Thyroid gland (tissue), 4 donors: ENCODE data around the gene CXCL9.

Source experiments
- CTCF ChIP-seq, 6 experiments: fragments of 200-600 bp in 3 of 6; fragments of 450-650 bp in 3 of 6; sonication (generic) in 3 of 6; IDR thresholded peaks; one replicate each; pipeline ENCODE4 v1.5.1; 2016 to 2019; ENCODE audit warnings: antibody characterized with exemption in 6 of 6, mild to moderate bottlenecking in 2 of 6, inconsistent platforms in 1 of 6, moderate library complexity in 1 of 6
- POLR2A ChIP-seq, 2 donors: fragments of 450-650 bp; IDR thresholded peaks; one replicate each; pipeline ENCODE4 v1.6.1; 2017; ENCODE audit warnings: antibody characterized with exemption in 2 of 2, mild to moderate bottlenecking in 2 of 2, moderate library complexity in 1 of 2

GRCh38 chr4:76010576-76010975, 3.3 kb upstream of the CXCL9 start:
- TF ChIP-seq POLR2A (IDR thresholded peaks at IDR 0.05) (no peak), CTCF (IDR thresholded peaks at IDR 0.05) (no peak)
